ENCODE measurements around the gene KTI12. TPM values are rescaled to one million over a fixed set of nuclear protein-coding genes. Genes with fewer than 3 reads are reported as not detected.

Gene KTI12
- total RNA-seq, 2 donors from 2014 or later, result 19.9 to 23.2 TPM

DNA sequence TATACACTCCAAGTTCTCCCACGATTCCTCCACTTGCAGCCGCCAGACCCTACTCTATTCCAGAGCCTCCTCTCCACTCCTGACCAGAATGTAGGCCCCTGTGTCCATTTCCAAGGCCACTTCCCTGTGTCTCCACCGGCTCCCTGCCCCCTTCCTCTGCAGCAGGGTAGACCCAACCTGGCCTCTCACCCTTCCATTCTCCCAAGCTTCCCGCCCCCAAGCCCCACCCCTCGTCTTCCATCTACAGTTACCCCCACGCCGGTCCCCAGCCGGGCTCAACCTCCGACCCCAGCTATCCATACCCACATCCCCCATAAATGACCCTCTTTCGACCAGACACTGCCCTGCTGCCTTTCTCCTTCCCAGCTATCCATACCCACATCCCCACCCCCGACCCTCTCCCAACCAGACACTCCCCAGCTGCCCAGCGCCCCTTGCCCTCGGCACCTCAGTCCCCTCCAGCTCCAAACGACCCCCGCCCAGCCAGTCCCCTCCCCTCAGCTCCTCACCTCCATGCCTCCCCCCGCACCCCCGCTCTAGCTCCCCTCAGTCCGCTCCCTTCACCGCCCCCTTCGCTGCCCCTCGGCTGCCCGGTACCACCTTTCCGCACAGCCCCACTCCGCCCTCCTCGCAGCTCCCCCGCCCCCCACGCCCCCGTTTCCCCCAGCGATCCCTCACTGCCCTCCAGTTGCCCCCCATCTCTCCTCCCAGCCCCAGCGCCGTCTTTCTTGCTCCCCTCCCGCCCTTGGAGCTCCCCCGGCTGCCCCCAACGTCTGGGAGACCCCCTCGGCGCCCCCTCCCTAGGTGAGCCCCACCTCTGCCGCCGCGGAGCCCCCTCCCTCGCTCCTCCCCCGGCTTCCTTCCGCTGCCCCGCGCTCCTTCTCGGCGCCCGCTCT, 43.8 kb downstream of the KTI12 start:
- Mint-ChIP-seq H3K4me3 (peak overlapping the region; percentile 78), H3K27ac (peak overlapping the region; percentile 3), H3K4me1 (peaks cover 37% of the 10 kb centered on the region), H3K36me3 (ENCODE audit: low read depth) (peaks cover 2% of the 10 kb centered on the region), H3K27me3 (peaks cover 42% of the 10 kb centered on the region)
- DNase-seq, result no peak
- H3K9me3 ChIP-seq (ENCODE audit: control insufficient read depth, low read length, poor library complexity, severe bottlenecking), result no peaks in the 10 kb centered on the region
- no peak for ATAC-seq

DNA sequence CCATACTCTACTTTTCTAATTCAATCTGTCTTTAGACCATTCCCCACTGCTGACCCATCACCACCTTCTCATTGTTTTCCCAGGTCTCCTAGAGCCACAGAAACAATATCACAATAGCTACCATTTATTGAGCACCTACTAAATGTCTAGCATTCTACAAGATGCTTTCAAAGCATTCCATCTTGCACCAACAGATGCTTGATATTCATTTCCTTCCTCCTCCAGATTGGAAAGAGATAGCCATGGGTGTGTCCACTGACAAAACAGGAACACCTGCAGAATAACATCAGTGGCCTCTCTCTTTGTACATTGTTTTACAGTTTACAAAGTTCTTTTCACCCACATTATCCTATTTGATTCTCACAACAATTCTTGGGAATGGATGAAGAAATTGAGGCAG, 45.4 kb downstream of the KTI12 start:
- ATAC-seq, result no peak
- no peak for DNase-seq
- H3K4me3 Mint-ChIP-seq, result peak overlapping the region; percentile 50
- H3K27me3 Mint-ChIP-seq, result peaks cover 32% of the 10 kb centered on the region
- peaks cover 37% of the 10 kb centered on the region for H3K4me1 Mint-ChIP-seq
- H3K27ac Mint-ChIP-seq, result peak overlapping the region; percentile 63
- peaks cover 2% of the 10 kb centered on the region for H3K36me3 Mint-ChIP-seq (ENCODE audit: low read depth)
- H3K9me3 ChIP-seq (ENCODE audit: control insufficient read depth, low read length, poor library complexity, severe bottlenecking), result no peaks in the 10 kb centered on the region

- Mint-ChIP-seq H3K27me3 (peaks cover 17% of the 10 kb centered on the region), H3K36me3 (ENCODE audit: low read depth) (no peaks in the 10 kb centered on the region), H3K27ac (no peak overlapping the region), H3K4me1 (peaks cover 29% of the 10 kb centered on the region), H3K4me3 (no peak overlapping the region)
- ATAC-seq (no peak), DNase-seq (no peak)
- H3K9me3 ChIP-seq (ENCODE audit: control insufficient read depth, low read length, poor library complexity, severe bottlenecking), result no peaks in the 10 kb centered on the region
These were observed 46.9 kb downstream of the KTI12 start for GRCh38 chr1:51986718-51987117.

GRCh38 chr1:51982161-51982560, 51.4 kb downstream of the KTI12 start:
- DNase-seq, result no peak
- Mint-ChIP-seq H3K4me1 (peaks cover 2% of the 10 kb centered on the region), H3K36me3 (ENCODE audit: low read depth) (no peaks in the 10 kb centered on the region), H3K27me3 (no peaks in the 10 kb centered on the region), H3K4me3 (no peak overlapping the region), H3K27ac (no peak overlapping the region)
- no peak for ATAC-seq
- H3K9me3 ChIP-seq (ENCODE audit: control insufficient read depth, low read length, poor library complexity, severe bottlenecking), result no peaks in the 10 kb centered on the region

Other genes starting within 250 kb of the KTI12 start
- 100 to 1,000 TPM in 1 of 2 donors, 10 to 100 TPM in 1; 97.9 to 116 TPM for gene NRDC, start 155.1 kb downstream of the KTI12 start, total RNA-seq
- gene RAB3B, start 43.1 kb downstream of the KTI12 start, total RNA-seq, result under 1 TPM in 1 of 2 donors, not detected in 1; 0.02 TPM
- 10 to 100 TPM; 23.1 to 24.4 TPM for gene TXNDC12, start 21.4 kb upstream of the KTI12 start, total RNA-seq
- gene BTF3L4, start 22.5 kb upstream of the KTI12 start, total RNA-seq, result 10 to 100 TPM; 33.6 to 40.6 TPM
- 1 to 10 TPM; 3.7 to 5.7 TPM for gene ZFYVE9, start 108.3 kb upstream of the KTI12 start, total RNA-seq